Measurements from ENCODE around the gene COBL.
A peak's percentile ranks its signal among the peaks of the same experiment; 100 is the strongest.

COBL gene

GRCh38 chr7:51144178-51144577 is 172.4 kb downstream of the COBL start:
- H3F3A ChIP-seq (ENCODE audit: low read depth): 0 out of 2 replicates have a peak, but pooled peaks cover 3% of the 10 kb centered on the region
- no peaks in the 10 kb centered on the region for H3K9me2 ChIP-seq (replicated peaks; ENCODE audit: low read depth, low read length)
- peaks cover 22% of the 10 kb centered on the region for H3K4me1 ChIP-seq (ENCODE audit: insufficient read depth, low read length, poor library complexity, severe bottlenecking)
- H4K20me1 ChIP-seq (ENCODE audit: insufficient read depth, low read length, poor library complexity, severe bottlenecking): no peaks in the 10 kb centered on the region
- no peaks in the 10 kb centered on the region for H3K79me2 ChIP-seq (ENCODE audit: insufficient read depth, low read length)
- no peak for TF ChIP-seq CTCF (conservative IDR thresholded peaks at IDR 0.05; ENCODE audit: low read length)
- no peak for TF ChIP-seq EZH2phosphoT487 (IDR thresholded peaks at IDR 0.05; ENCODE audit: borderline replicate concordance)
- H3K4me2 ChIP-seq (ENCODE audit: low read depth, low read length, poor library complexity, severe bottlenecking): no peak overlapping the region
- H3K9ac ChIP-seq (ENCODE audit: low read depth, low read length, poor library complexity, severe bottlenecking): no peak overlapping the region
- no peaks in the 10 kb centered on the region for H3K36me3 ChIP-seq (ENCODE audit: insufficient read depth, low read length)
- no peak overlapping the region for H2AFZ ChIP-seq (ENCODE audit: low read length)
- H3K4me3 ChIP-seq (ENCODE audit: low read length, poor library complexity, severe bottlenecking): no peak overlapping the region
- no peaks in the 10 kb centered on the region for H3K27me3 ChIP-seq (ENCODE audit: insufficient read depth, low read length, poor library complexity, severe bottlenecking)
- H3K9me3 ChIP-seq (ENCODE audit: insufficient read depth, low read depth, low read length): no peaks in the 10 kb centered on the region

GRCh38 chr7:51142741-51143385 is 173.7 kb downstream of the COBL start:
- H3K9me3 ChIP-seq (ENCODE audit: insufficient read depth, low read depth, low read length): no peaks in the 10 kb centered on the region
- no peak overlapping the region for H3K9ac ChIP-seq (ENCODE audit: low read depth, low read length, poor library complexity, severe bottlenecking)
- no peak overlapping the region for H3K4me3 ChIP-seq (ENCODE audit: low read length, poor library complexity, severe bottlenecking)
- H3K4me1 ChIP-seq (ENCODE audit: insufficient read depth, low read length, poor library complexity, severe bottlenecking): peaks cover 23% of the 10 kb centered on the region
- no peaks in the 10 kb centered on the region for H4K20me1 ChIP-seq (ENCODE audit: insufficient read depth, low read length, poor library complexity, severe bottlenecking)
- H3K9me2 ChIP-seq (replicated peaks; ENCODE audit: low read depth, low read length): no peaks in the 10 kb centered on the region
- H2AFZ ChIP-seq (ENCODE audit: low read length): no peak overlapping the region
- H3F3A ChIP-seq (ENCODE audit: low read depth): 0 out of 2 replicates have a peak, but pooled peaks cover 3% of the 10 kb centered on the region
- TF ChIP-seq EZH2phosphoT487 (IDR thresholded peaks at IDR 0.05; ENCODE audit: borderline replicate concordance): no peak
- no peak for TF ChIP-seq CTCF (conservative IDR thresholded peaks at IDR 0.05; ENCODE audit: low read length)
- H3K36me3 ChIP-seq (ENCODE audit: insufficient read depth, low read length): no peaks in the 10 kb centered on the region
- H3K27me3 ChIP-seq (ENCODE audit: insufficient read depth, low read length, poor library complexity, severe bottlenecking): no peaks in the 10 kb centered on the region
- H3K79me2 ChIP-seq (ENCODE audit: insufficient read depth, low read length): no peaks in the 10 kb centered on the region
- no peak overlapping the region for H3K4me2 ChIP-seq (ENCODE audit: low read depth, low read length, poor library complexity, severe bottlenecking)

- H3K9me3 ChIP-seq (ENCODE audit: insufficient read depth, low read depth, low read length): no peaks in the 10 kb centered on the region
- H2AFZ ChIP-seq (ENCODE audit: low read length): peak overlapping the region; percentile 57; the same call in 1 of the 2 replicates
- no peak overlapping the region for H3K4me2 ChIP-seq (ENCODE audit: low read depth, low read length, poor library complexity, severe bottlenecking)
- no peaks in the 10 kb centered on the region for H4K20me1 ChIP-seq (ENCODE audit: insufficient read depth, low read length, poor library complexity, severe bottlenecking)
- TF ChIP-seq CTCF (conservative IDR thresholded peaks at IDR 0.05; ENCODE audit: low read length): peak; percentile 92
- no peak for TF ChIP-seq EZH2phosphoT487 (IDR thresholded peaks at IDR 0.05; ENCODE audit: borderline replicate concordance)
- H3K9me2 ChIP-seq (replicated peaks; ENCODE audit: low read depth, low read length): no peaks in the 10 kb centered on the region
- H3K79me2 ChIP-seq (ENCODE audit: insufficient read depth, low read length): no peaks in the 10 kb centered on the region
- H3K4me3 ChIP-seq (ENCODE audit: low read length, poor library complexity, severe bottlenecking): no peak overlapping the region
- H3F3A ChIP-seq (ENCODE audit: low read depth): 0 out of 2 replicates have a peak, but pooled peaks cover 3% of the 10 kb centered on the region
- no peaks in the 10 kb centered on the region for H3K36me3 ChIP-seq (ENCODE audit: insufficient read depth, low read length)
- H3K4me1 ChIP-seq (ENCODE audit: insufficient read depth, low read length, poor library complexity, severe bottlenecking): peaks cover 23% of the 10 kb centered on the region
- H3K27me3 ChIP-seq (ENCODE audit: insufficient read depth, low read length, poor library complexity, severe bottlenecking): no peaks in the 10 kb centered on the region
- no peak overlapping the region for H3K9ac ChIP-seq (ENCODE audit: low read depth, low read length, poor library complexity, severe bottlenecking)
These were observed 175.1 kb downstream of the COBL start for GRCh38 chr7:51141451-51142003.

All from Loucy (cell line).